Right atrium auricular region (tissue), 2 donors: ENCODE data around the gene HOXB9. TPM values are rescaled to one million over a fixed set of nuclear protein-coding genes. Genes with fewer than 3 reads are reported as not detected.
A peak's percentile ranks its signal among the peaks of the same experiment; 100 is the strongest.

ENCODE experiments used
- DNase-seq: peaks from one replicate; pipeline ENCODE4 v3.0.0-alpha.2; 2019; ENCODE audit warnings: low spot score
- H3K27ac ChIP-seq, 2 donors: fragments of 200-600 bp; sonication (generic); 1 replicate in 1 of 2; 2 replicates in 1 of 2; pipeline ENCODE4 v1.5.1; 2016 to 2019
- H3K27me3 ChIP-seq, 2 donors: fragments of 200-600 bp; sonication (generic); one replicate each; pipeline versions ENCODE4 v1.5.1 to v1.6.0; 2017 to 2019
- H3K36me3 ChIP-seq: fragments of 200-600 bp; sonication (generic); one replicate; pipeline ENCODE4 v1.5.1; 2016
- H3K4me1 ChIP-seq, 2 donors: fragments of 200-600 bp; sonication (generic); one replicate each; pipeline versions ENCODE4 v1.5.1 to v1.6.0; 2017 to 2019
- H3K4me3 ChIP-seq, 2 donors: fragments of 200-600 bp; sonication (generic); 1 replicate in 1 of 2; 2 replicates in 1 of 2; pipeline ENCODE4 v1.5.1; 2017 to 2019; ENCODE audit warnings: mild to moderate bottlenecking in 1 of 2, moderate library complexity in 1 of 2
- H3K9me3 ChIP-seq, 2 donors: fragments of 200-600 bp; sonication (generic); one replicate each; pipeline ENCODE4 v1.5.1; 2019
- CTCF ChIP-seq, 2 donors: fragments of 200-600 bp; sonication (generic); IDR thresholded peaks; one replicate each; pipeline ENCODE4 v1.5.1; 2019; ENCODE audit warnings: antibody characterized with exemption in 2 of 2
- total RNA-seq, 2 donors: library from RNA; depleted of rRNA; stranded (reverse); fragments of >200 nt; gene quantifications; one replicate each; pipeline ENCODE4 v1.1.0, GENCODE V29; 2016

Gene HOXB9
- total RNA-seq, 2 donors from 2014 or later = not detected

DNA sequence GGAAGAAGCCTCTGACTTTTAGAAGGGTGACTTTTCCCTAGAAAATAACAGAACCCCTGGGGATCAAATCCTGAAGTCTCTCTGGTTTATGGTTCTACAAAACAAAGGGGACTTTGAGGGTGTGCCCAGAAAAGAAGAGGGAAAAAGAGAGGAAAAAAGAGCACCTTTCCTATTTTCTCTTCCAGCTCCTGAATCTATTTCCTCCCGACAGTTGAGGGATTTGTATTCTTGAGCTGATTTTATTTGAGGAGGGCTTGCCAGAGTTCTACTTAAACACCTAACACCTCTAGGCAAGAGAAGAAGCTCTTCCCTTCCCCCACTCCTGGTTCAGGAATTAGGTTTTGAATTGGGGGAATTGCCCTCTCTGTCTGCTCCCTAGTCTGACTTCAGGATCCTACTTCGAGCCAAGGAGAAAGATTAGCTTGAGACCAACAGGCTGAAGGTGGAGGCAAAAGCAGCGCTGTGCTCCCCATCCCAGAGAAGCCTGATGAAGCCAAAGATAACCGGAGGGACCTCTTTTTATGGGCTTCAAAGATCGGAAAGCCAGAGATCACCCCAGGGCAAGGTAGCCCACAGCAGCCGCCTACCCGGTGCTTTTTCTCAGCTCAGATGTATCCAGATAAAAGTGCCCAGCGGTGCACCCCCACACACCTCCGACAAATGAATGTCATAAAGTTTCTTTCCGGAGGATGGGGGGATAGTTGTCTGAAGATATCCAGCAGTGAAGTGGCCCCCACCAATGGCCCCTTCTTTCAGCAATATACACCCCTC, 36.9 kb downstream of the HOXB9 start:
- Histone ChIP-seq H3K4me1 (peaks cover 0 to 48% of the 10 kb centered on the region in 2 donors), H3K36me3 (no peaks in the 10 kb centered on the region), H3K9me3 (no peaks in the 10 kb centered on the region), H3K27ac (no peak overlapping the region), H3K27me3 (peaks cover 28 to 42% of the 10 kb centered on the region in 2 donors), H3K4me3 (no peak overlapping the region)
- TF ChIP-seq CTCF (IDR thresholded peaks at IDR 0.05) = no peak
- no peak for DNase-seq

DNA sequence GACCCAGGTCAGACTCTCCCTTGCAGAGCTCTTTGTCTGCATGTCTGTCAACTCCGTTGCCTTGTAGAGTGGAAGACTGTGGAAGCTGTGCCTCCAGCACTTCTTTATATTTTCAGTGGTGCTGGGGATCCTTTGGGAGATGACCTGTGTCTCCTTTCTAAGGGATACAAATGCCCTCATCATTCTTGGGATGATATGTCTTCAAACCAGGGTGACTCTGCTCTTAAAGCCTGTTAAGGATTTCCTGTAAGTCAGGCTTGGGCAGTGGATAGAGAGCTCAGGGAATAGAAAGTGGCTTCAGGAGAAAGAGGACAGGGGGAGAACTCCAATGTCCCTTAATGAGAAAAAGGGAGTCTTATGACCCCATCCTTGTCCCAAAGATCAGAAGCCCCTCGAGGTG, 37.6 kb downstream of the HOXB9 start:
- H3K27ac ChIP-seq = no peak overlapping the region
- H3K27me3 ChIP-seq = peaks cover 26 to 41% of the 10 kb centered on the region in 2 donors
- H3K9me3 ChIP-seq = no peaks in the 10 kb centered on the region
- TF ChIP-seq CTCF (IDR thresholded peaks at IDR 0.05) = no peak
- no peak overlapping the region for H3K4me3 ChIP-seq
- H3K36me3 ChIP-seq = no peaks in the 10 kb centered on the region
- no peak for DNase-seq
- peaks cover 0 to 41% of the 10 kb centered on the region in 2 donors for H3K4me1 ChIP-seq

- Histone ChIP-seq H3K9me3 (no peaks in the 10 kb centered on the region), H3K27ac (no peak overlapping the region), H3K36me3 (no peaks in the 10 kb centered on the region), H3K4me3 (no peak overlapping the region), H3K27me3 (peaks cover 23 to 37% of the 10 kb centered on the region in 2 donors), H3K4me1 (peaks cover 0 to 36% of the 10 kb centered on the region in 2 donors)
- TF ChIP-seq CTCF (IDR thresholded peaks at IDR 0.05) = no peak
- no peak for DNase-seq
These were observed 38.1 kb downstream of the HOXB9 start for GRCh38 chr17:48588074-48588415.

GRCh38 chr17:48587276-48588073, 38.7 kb downstream of the HOXB9 start:
- H3K27me3 ChIP-seq = peaks cover 27 to 39% of the 10 kb centered on the region in 2 donors
- no peak overlapping the region for H3K4me3 ChIP-seq
- no peak for TF ChIP-seq CTCF (IDR thresholded peaks at IDR 0.05)
- H3K27ac ChIP-seq = no peak overlapping the region
- H3K36me3 ChIP-seq = no peaks in the 10 kb centered on the region
- H3K4me1 ChIP-seq = peaks cover 0 to 31% of the 10 kb centered on the region in 2 donors
- H3K9me3 ChIP-seq = no peaks in the 10 kb centered on the region
- DNase-seq = no peak

GRCh38 chr17:48586355-48587258, 39.6 kb downstream of the HOXB9 start:
- H3K4me1 ChIP-seq = peaks cover 0 to 34% of the 10 kb centered on the region in 2 donors
- H3K27ac ChIP-seq = peak overlapping the region; percentile 45 to 53
- H3K4me3 ChIP-seq = peak overlapping the region in 1 of 2 donors; percentile 57
- DNase-seq = no peak
- no peaks in the 10 kb centered on the region for H3K9me3 ChIP-seq
- TF ChIP-seq CTCF (IDR thresholded peaks at IDR 0.05) = no peak
- peaks cover 29 to 44% of the 10 kb centered on the region in 2 donors for H3K27me3 ChIP-seq
- no peaks in the 10 kb centered on the region for H3K36me3 ChIP-seq
